HL-60/S4 treated with retinoic acid at 250 ng/mL for 4 days and 3 days (cell line): ENCODE measurements around the gene ZFY.

Experiments used
- in situ Hi-C: fragments of 300-500 bp; cut with MboI; formaldehyde crosslinking; loops from 2 replicates; pipeline ENCODE4 v1.7.0; 2022; ENCODE audit warnings: low sequenced_read_pairs

Gene ZFY

DNA sequence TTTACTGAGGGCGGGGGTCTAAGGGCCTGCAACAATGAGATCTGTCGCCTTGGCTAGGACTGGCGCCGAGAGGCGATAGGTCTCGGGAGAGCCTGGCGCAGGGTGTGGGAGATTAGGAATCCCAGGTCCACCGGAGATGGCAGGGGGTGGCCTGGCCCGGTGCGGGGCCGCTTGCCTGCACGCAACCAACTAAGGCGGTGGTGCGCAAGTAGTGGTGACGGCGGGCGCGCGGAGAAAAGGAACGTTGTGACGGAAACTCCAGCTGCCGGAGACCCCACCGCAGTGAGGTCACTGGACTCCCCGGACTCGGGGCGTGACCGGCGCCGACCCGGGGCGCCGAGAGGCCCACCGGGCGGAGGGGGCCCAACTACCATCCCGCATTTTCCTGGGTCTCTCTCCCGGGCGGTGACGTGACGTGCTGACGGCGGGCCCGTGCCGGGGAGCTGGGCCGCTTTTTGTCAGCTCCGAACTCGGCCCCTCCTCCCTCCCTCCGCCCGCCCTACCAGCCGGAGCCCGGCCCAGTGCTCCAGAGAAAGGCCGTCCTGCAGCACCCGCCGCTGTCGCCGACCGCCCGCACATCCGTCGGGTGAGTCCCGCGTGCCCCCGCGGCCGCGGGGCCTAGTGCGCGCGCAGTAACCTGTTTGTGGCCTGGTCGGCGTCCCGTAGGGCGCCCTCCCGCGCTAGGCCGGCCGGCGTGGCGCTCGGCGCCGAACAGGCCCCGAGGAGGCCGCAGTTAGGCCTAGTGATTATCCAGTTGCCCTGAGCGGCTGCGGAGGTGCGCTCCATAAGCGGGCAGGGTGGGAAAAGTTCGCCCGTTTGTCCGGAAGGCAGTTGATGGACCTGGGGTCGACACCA lies at the start of gene ZFY:
TSS of gene ZFY (plus strand) at position 521 of the 855 bp plus-strand sequence. CDS start 18,556 bp downstream, outside the sequence.
- in situ Hi-C loops, result no loop called here

DNA sequence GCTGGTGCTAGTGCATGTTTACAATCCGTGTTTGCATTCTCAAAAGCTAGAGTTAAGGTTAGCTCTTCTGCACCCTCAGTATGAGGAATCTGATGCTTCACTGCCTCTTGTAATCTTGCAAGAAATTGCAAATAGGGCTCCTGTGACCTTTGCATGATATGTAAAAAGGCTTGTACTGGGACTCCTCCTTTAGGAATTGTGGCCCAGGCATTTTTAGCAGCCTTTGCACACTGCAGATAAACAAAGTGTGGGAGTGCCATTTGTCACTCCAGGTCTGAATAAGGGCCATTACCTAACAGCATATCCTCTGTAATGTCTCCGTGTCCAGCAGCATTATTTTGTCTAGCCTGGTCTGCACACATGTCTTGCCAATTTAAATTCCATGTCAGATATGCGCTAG lies 49.3 kb upstream of the ZFY start:
- in situ Hi-C loops, result no loop called here

DNA sequence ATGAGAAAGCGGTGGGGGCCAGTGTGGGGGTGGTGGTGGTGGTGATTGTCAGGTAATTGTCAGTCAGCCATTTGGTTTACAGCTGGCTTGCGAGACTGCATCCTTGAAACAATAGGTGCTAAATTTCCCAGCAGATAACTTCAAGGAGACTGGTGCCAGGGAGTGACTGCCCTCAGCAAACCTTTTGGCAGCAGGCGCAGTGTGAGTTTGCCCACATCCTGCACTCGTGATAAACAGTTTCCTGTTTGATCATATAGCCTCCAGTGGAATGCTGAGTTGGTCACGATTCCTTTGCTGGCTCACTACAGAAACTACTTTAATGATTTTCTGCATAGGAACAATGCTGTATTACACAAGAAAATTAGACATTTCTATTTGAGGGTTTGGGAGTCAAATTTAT lies 47.8 kb upstream of the ZFY start:
- in situ Hi-C loops, result no loop called here

DNA sequence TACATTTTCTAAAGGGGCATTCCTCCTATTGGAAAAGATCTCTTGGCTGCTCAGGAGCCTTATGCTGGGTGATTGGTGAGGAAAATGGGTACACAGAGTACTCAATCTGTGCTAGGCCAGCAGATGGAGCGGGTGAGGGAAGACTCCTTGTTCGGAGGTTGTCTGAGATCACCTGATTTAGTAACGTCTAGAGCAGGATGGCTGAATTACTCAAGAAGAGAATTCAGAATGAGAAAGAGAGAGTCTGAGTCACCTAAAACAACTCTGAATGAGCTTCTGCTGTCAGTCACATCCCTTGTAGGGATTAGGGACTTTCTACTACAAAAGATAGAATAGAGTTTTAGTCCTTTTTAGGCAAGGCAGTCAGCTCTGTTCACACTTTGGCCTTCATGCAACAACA lies 47.2 kb upstream of the ZFY start:
- in situ Hi-C loops, result no loop called here

DNA sequence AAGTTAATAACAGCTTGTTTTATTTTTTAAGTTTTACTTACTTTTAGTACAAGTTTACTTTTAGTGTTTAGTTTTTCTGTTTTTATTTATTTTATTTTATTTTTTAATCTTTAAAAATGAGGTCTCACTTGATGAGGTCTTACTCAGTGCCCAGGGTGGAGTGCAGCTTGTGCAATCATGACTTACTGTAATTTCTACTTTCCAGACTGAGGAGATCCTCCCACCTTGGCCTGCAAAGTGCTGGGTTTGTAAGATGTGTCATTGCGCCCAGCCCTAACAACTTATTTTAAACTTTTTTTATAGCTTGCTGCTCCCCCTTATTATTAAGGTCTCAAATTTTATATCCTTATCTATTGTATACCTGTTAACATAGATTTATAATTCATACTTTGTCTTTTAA lies 41.7 kb upstream of the ZFY start:
- in situ Hi-C loops, result no loop called here

DNA sequence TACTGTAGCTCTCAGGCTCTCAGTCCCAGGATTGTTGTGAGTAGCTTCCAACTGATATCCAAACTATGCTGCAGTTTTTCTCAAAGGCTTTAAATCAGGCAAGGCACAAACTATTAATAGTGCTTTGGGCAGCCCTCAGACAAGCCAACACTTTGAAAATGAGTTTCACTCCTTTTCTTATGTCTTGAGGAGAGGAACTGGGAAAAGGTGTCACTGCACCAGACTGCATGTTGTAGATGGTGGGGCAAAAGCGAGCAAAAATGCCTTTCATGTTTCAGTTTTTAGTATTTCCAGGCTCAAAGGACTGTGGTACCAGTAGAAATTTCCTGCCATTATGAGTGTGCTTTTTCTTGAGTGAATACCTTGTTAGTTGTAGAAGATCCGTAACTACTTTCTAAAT lies 39.1 kb upstream of the ZFY start:
- in situ Hi-C loops, result no loop called here

DNA sequence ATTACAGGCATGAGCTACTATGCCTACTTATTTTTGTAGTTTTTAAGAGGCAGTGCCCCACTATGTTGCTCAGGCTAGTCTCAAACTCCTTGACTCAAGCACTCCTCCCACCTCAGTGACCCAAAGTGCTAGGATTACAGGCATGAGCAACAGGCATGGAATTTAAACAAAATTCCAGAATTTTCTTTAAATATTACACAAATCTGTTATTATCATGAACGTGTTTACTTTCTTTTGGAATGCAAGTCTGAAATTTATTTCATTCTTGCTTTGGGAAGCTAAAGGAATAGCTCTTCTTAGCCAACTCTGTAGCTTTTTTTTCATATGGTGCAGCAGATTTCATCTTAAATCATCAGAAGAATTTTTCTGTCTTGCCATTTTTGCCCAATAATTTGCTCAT lies 27.8 kb upstream of the ZFY start:
- in situ Hi-C loops, result no loop called here

DNA sequence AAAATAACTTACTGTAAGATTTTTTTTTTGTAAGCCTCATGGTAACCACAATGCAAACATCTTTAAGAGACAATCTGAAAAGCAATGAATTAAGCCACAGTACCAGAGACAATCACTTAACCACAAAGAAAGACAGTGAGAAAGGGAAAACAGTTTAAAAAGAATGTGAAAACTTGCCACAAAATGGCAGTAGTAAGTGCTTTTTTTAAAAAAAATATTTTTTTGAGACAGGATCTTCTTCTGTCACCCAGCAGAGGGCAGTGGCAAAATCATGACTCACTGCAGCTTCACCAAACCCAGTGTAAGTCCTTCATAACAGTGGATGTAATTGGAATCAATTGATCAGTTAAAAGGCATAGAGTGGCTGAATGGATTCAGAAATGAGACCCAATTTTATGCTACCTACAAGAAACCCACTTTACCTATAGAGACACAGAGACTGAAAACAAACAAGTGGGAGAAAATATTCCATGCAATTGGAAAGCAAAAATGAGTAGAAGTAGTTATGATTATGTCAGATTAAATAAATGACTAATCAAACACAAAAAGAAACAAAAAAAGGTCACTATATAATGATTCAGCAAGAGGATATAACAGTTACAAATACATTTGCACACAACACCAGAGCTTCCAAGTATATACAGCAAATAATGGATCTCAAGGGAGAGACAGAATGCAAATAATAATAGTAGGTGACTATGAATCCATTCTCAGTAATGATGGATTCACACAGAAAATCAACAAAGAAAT lies 21.9 kb upstream of the ZFY start:
- in situ Hi-C loops, result no loop called here

DNA sequence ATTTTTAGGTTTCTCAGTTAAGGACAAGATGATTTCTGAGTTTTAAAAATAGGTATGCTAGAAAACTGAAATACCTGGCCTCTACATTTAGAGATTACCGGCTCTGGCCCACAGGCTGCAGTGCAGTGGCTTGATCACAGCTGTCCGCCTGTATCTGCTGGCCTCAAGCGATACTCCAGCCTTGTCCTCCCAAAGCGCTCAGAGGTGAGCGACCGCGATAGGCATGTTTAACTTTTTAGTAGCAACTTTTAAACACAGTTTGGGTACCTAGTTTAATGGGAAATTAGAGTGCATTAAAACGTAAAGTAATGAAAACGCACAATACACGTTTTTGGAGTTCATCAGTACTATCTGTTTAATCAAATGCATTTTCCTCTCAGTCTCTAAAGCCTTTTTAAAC lies 1.1 kb upstream of the ZFY start:
- in situ Hi-C loops, result no loop called here

DNA sequence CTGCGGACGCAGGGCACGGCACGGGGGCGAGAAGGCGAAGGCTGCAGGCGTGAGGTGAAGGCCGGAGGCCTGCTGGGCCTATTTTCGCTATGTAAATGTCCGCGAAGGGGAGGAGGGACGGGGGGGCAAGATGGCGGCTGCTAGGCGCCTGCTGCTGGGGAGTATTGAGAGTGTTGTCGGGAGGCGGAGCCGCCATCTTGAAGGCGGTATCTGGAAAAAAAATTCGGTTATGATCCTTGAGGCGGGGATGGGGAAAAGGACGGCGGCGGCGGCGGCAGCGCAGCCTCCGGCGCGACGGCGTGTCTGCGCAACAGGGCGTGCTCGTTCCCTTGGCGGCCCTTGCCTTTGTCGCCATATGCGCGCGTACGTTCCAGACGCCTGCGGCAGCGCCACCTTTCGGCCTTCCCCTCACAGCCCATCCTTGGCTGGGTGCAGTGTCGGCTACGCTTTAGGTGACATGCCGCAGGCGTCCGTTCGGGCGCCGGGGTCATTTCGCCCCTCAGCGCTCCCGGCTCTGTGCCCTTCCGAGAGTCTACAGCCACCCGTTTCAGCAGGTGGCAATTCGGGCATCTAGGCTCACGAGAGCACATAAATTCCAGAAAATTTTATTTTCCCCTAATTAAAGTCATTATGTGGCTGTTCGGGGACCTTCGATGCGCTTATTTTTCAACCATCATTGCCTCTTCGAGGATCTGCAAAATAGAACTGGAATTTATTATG lies 695 bp downstream of the ZFY start:
- in situ Hi-C loops, result no loop called here

DNA sequence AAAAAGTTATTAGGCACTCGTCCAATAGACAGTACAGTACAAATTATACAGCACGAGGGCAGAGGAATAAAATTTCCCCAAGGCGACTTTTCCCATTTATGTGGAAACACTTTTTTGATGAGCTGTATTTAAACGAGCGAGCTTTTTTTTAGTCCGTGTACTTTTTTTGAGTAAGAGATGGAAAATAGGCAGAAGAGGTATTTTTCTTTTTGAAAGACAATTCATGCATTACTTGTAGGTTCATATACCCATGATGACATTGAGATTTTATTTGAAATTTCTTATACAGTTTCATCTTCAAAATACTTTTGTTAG lies 1.2 kb downstream of the ZFY start:
- in situ Hi-C loops, result no loop called here

DNA sequence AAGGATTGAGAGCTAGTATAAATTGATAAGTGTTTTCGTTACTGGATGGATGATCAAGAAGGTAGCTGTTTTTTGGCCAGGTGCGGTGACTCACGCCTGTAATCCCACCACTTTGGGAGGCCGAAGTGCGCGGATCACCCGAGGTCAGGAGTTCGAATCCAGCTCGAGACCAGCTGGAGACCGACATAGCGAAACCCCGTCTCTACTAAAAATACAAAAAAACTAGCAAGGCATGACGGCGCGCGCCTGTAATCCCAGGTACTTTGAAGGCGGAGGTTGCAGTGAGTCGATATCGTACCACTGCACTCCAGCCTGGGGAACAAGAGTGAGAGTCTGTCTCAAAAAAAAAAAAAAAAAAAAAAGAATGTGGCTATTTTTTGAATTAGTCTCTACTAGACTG lies 2.0 kb downstream of the ZFY start:
- in situ Hi-C loops, result no loop called here

DNA sequence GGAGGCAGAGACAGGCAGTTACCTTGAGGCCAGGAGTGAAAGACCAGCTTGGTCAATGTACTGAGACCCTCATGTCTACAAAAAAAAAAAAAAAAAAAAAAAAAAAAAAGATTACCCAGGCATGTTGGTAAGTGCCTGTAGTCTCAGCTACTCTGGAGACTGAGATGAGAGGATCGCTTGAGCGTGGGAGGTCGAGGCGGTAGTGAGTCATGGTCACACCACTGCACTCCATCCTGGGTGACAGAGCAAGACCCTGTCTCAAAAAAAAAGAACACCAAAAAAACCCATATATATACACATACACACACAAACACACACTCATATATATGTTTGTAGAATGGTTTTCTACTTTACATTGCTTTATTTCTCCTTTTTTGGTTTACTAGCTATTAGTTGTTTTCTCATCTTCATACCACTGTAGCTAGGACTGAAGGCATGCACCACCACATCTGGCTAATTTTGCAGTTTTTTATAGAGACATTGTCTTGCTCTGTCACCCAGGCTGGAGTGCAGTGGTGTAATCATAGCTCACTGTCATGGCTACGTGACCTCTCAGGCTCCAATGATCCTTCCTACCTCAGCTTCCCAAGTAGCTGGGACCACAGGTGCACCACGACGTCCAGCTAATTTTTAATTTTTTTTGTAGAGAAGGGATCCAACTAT lies 14.5 kb downstream of the ZFY start:
- in situ Hi-C loops, result no loop called here

DNA sequence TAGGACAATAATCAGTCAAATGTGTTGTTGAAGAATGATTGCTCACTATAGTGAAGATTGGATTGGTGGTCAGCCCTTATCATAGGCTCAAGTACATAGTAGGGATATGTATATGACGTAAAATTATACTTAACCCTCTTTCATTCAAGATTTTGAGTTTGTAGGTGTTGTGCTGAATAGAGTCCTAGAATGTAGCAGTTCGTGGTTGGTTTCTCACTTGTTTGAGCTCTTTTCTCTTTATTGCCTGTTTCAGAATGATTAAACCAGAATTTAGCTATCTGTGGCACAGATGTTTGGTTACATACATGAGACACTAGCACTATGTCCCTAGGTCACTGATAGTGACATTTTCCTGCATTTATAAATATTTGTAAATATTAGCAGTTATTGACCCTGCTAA lies 15.5 kb downstream of the ZFY start:
- in situ Hi-C loops, result no loop called here

DNA sequence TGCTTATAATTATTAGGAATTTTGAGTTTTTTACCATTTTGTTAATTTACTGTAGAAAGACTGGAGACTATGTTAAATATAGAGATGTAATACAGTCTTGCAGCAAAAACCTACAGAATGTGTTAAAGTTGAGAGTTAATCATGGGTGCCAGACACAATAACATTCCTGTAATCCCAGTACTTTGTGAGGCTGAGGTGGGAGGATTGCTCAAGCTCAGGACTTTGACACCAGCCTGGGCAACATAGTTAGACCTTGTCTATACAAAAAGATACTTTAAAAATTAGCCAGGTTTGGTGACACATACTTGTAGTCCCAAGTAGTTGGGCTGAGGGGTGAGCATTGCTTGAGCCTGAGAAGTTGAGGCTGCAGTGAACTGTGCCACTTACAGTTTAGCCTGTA lies 17.7 kb downstream of the ZFY start:
- in situ Hi-C loops, result no loop called here

DNA sequence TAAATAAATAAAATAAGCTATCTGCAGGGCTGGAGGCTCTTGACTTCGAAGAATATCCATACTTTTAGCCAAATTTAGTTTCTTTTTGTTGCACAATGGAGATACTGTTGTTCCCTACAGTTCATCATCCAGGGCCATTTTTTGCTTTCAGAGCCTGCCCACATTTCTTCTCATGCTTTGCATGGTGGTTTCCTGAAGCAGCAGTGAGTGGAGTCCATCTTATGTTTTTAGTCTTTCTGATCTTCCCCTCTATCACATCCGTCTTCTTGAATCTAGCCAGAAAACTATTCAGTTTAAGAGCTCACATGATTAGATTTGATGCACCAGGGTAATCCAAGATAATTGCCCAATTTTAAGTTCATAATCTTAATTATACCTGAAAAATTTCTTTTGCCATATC lies 19.6 kb downstream of the ZFY start:
- in situ Hi-C loops, result no loop called here

DNA sequence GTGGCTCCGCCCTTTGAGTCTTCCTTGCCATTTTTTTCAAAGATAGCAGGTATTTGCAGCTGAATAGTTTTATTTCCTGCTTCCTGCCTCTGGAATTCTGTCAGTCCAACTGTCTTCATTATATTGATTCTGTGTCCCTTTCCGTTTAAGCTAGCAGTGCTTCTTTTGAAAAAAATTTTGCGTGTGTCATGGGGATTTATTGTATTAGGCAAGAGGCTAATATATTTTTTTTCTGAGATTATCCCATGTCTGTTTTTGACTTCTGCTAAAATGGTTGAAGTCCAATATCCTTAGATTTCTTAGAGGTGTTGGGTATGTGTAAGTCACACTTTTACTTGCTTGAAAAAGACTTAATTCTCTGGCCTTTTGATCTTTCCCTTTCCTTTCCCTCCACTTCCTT lies 20.4 kb downstream of the ZFY start:
- in situ Hi-C loops, result no loop called here

DNA sequence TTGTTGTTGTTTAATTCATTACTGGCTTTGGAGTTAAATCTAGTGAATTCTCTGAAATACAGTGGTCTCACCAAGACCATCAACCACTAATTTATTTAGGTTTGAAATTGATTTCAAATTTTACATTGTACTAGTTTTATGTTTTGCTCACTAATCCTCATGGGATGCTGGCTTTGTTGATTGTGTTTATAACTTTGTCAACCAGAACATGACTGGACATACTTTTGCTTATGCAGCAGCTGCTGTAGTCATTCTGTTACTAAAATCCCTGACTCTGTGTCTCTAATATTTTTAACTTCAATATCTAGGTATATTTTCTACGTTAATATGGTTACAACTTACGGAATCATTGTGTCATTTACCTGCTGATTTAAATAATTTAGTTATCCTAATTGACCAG lies 26.9 kb downstream of the ZFY start:
- in situ Hi-C loops, result no loop called here

DNA sequence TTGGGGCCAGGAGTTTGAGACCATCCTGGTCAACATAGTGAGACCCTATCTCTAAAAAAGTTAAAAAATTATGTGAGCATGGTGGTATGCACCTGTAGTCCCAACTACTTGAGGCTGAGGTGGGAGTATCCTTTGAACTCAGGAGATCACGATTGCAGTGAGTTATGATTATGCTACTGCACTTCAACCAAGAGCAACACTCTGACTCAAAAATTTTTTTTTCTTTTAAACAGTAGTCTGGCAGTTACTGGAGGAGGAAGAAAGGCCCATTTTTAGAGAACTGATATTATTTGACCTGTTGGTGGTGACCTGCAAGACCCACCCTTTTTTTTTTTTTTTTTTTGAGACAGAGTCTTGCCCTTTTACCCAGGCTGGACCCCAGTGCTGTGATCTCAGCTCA lies 29.6 kb downstream of the ZFY start:
- in situ Hi-C loops, result no loop called here

DNA sequence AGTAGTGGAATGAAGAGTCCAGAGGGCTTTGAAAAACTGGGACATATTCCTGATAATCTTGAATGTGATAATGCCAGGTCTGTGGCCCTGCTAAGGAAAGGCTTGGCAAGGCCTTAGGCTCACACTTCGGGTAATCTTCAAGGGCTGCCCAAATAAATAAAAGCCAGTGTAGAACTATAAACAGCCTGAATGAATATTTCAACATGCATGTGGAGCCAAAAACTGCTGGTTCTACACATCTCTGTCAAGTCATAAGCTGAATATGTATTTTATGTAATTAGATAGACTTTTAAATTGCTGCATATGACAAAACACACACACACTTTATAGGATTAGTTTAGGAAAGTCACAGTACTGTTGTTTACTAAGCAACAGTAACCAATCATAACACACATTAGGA lies 30.4 kb downstream of the ZFY start:
- in situ Hi-C loops, result no loop called here

DNA sequence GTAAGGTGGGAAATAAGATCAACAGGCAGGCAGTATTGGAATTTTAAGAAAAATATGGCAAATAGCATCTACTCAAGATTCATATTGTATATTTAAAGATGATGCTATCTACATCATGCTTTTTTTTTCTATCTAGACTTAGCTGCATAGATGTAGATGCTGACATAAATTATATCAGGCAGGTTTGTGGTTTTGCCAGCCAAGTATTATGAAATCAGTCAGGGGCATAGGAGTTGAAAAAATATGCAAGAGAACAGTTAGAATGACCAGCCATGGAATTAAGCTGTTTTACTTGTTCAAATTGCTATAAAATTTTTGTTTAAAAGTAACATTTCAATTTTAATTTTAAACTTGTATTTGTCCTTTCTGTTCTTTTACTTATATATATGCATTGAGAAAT lies 34.4 kb downstream of the ZFY start:
- in situ Hi-C loops, result no loop called here
